Natural killer cell treated with Interleukin-12 subunit alpha and Interleukin-12 subunit beta and Interleukin-15 and Interleukin-18, amount 100 ng/mL, for 72 hours (primary cell): ENCODE results near the gene MSANTD1. TPM values are rescaled to one million over a fixed set of nuclear protein-coding genes. Genes with fewer than 3 reads are reported as not detected.
A peak's percentile ranks its signal among the peaks of the same experiment; 100 is the strongest.

Experiments
- ATAC-seq, 2 donors: fragments of 150-1000 bp; cut with Tn5 transposase in 1 of 2; sonication (Bioruptor Pico), chemical (Tn5 transposase) in 1 of 2; 2 replicates each; pipeline ENCODE4 v1.10.0; 2021
- DNase-seq: peaks from one replicate; pipeline ENCODE4 v3.0.0; 2022; ENCODE audit warnings: low spot score
- H3K27ac Mint-ChIP-seq, 2 donors: 1 replicate in 1 of 2; 2 replicates in 1 of 2; pipeline ENCODE4 v1.8.0; 2022; ENCODE audit warnings: mixed read lengths in 2 of 2, mild to moderate bottlenecking in 1 of 2, moderate library complexity in 1 of 2
- H3K27me3 Mint-ChIP-seq, 2 donors: 1 replicate in 1 of 2; 2 replicates in 1 of 2; pipeline ENCODE4 v1.8.0; 2022; ENCODE audit warnings: mixed read lengths in 2 of 2
- H3K36me3 Mint-ChIP-seq: one replicate; pipeline ENCODE4 v1.8.0; 2022; ENCODE audit warnings: mixed read lengths
- H3K4me1 Mint-ChIP-seq, 2 donors: 1 replicate in 1 of 2; 2 replicates in 1 of 2; pipeline ENCODE4 v1.8.0; 2022; ENCODE audit warnings: low read depth in 2 of 2, mixed read lengths in 2 of 2, mild to moderate bottlenecking in 1 of 2
- H3K4me3 Mint-ChIP-seq: one replicate; pipeline ENCODE4 v1.8.0; 2022; ENCODE audit warnings: mixed read lengths
- H3K9me3 Mint-ChIP-seq: 2 replicates; pipeline ENCODE4 v1.8.0; 2022; ENCODE audit warnings: mixed read lengths
- total RNA-seq, 2 donors: library from RNA; stranded (reverse); gene quantifications; one replicate each; pipeline ENCODE4 v1.2.3, GENCODE V29; 2022

Gene MSANTD1
- total RNA-seq, 2 donors from 2014 or later = 1.8 to 2.0 TPM

GRCh38 chr4:3285558-3286334 is 36.8 kb downstream of the MSANTD1 start:
- DNase-seq = no peak
- H3K27ac Mint-ChIP-seq = no peak overlapping the region
- ATAC-seq = peak in 1 of 2 donors; percentile 22
- no peaks in the 10 kb centered on the region for H3K9me3 Mint-ChIP-seq
- no peak overlapping the region for H3K4me3 Mint-ChIP-seq
- H3K36me3 Mint-ChIP-seq = no peaks in the 10 kb centered on the region
- H3K27me3 Mint-ChIP-seq = peaks cover 0 to 7% of the 10 kb centered on the region in 2 donors
- H3K4me1 Mint-ChIP-seq = no peaks in the 10 kb centered on the region

DNA sequence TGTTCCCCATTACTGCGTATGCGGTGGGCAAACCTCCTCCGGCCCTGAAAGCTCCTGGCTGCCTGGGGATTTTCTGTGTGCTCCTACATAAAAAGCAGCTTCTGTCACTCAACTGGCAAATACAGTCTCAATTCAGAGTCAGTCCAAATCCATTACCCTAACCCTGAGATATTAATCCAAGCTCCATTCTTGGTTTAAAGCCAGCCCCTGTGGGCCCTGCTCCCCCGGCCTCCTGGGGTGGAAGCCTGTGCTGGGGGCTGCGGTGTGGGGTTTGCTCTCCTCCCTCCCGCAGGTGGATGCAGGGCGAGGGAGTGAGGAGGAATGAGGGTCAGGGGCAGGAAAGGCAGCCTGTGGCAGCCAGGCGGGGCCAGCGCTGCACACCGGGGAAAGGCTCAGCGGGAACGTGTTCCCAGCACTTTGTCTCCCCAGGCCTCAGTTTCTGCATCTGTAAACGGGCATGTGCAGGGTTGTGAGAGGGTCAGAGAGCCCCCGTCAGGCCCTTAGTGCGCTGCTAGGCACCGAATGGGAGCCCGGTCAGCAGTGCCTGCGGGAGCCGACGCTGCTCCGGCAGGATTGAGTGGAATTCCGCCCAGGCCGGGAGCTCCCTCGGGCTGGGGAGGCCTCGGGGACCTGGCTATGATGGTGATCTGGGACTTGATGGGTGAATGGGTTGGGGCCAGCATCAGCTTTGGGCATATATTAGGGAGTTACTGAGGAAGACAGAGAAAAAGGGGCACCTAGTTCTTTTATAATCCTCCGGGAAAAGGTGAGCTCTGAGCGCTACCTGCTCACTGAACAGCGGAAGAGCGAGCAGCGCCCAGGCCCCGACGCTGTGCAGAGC is 37.6 kb downstream of the MSANTD1 start:
- Mint-ChIP-seq H3K27me3 (peaks cover 0 to 9% of the 10 kb centered on the region in 2 donors), H3K27ac (no peak overlapping the region), H3K36me3 (no peaks in the 10 kb centered on the region), H3K4me1 (peaks cover under 1 to 1% of the 10 kb centered on the region in 2 donors), H3K4me3 (no peak overlapping the region), H3K9me3 (no peaks in the 10 kb centered on the region)
- ATAC-seq (no peak), DNase-seq (no peak)

GRCh38 chr4:3287271-3287971 is 38.5 kb downstream of the MSANTD1 start:
- ATAC-seq = no peak
- H3K27me3 Mint-ChIP-seq = peaks cover 0 to 11% of the 10 kb centered on the region in 2 donors
- no peak overlapping the region for H3K4me3 Mint-ChIP-seq

DNA sequence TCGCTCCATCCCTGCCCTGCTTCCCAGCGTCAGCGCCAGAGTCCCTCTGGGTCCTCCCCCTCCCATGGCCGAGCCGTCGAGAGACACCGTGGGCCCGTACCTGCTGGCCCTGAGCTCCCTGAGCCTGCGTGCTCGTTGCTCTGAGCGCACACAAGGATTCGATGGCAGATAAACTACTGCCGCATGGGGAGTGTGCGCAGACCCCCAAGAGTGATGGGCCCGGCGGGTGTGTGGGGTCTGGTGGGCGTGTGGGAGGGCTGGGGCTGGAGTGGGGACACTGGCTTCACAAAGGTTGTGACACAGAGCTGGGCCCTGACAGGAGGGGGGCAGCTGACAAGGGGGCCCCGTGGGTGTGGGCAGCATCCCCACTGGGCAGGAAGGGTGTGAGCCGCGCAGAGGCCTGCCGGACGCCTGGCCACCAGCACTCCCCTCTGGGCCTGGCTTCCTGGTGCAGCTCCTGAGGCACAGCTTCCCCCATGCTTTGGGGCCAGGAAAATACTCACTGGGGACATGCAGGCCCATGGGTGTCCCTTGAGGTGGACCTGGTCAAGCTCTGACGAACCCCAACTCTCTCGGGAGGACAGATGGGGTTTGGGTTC is 39.1 kb downstream of the MSANTD1 start:
- DNase-seq (no peak), ATAC-seq (no peak)
- Mint-ChIP-seq H3K36me3 (no peaks in the 10 kb centered on the region), H3K4me3 (no peak overlapping the region), H3K4me1 (peaks cover 6 to 7% of the 10 kb centered on the region in 2 donors), H3K27me3 (peaks cover 0 to 11% of the 10 kb centered on the region in 2 donors), H3K27ac (no peak overlapping the region), H3K9me3 (no peaks in the 10 kb centered on the region)

More at GRCh38 chr4:3287271-3287971, 38.5 kb downstream of the MSANTD1 start:
- Mint-ChIP-seq H3K27ac (no peak overlapping the region), H3K4me1 (peaks cover 6 to 7% of the 10 kb centered on the region in 2 donors), H3K36me3 (no peaks in the 10 kb centered on the region), H3K9me3 (no peaks in the 10 kb centered on the region)
- DNase-seq = no peak

DNA sequence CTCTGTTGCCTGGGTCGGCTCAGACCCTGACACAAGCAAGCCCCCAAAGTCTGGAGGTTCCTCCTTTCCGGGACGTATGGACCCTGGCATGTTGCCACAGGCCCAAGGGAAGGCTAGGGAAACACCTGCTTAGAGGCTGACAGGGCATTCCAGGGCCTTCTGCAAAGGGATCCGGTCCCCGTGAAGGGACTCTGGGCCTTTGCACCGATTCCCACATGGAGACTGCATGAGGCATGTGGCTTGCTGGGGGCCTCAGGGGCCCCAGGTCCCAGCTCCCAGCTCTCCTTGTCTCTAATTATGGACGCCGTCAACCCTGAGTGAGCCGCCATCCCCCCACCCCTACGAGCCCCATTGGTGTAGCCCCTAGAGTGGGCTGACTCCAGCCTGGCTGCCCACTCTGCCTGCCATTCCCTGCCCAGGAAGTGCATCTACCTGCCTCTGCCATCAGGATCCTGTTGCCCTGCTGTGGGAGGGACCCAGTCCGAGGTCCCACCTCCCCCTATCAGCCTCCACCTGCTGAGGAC is 39.7 kb downstream of the MSANTD1 start:
- no peak overlapping the region for H3K4me3 Mint-ChIP-seq
- peaks cover 9 to 10% of the 10 kb centered on the region in 2 donors for H3K4me1 Mint-ChIP-seq
- no peak for ATAC-seq
- no peak for DNase-seq
- H3K27ac Mint-ChIP-seq = no peak overlapping the region
- peaks cover 0 to 11% of the 10 kb centered on the region in 2 donors for H3K27me3 Mint-ChIP-seq
- H3K36me3 Mint-ChIP-seq = no peaks in the 10 kb centered on the region
- H3K9me3 Mint-ChIP-seq = no peaks in the 10 kb centered on the region

- Mint-ChIP-seq H3K27ac (no peak overlapping the region), H3K4me1 (peaks cover 13 to 14% of the 10 kb centered on the region in 2 donors), H3K36me3 (no peaks in the 10 kb centered on the region), H3K27me3 (peaks cover 0 to 11% of the 10 kb centered on the region in 2 donors), H3K4me3 (no peak overlapping the region), H3K9me3 (no peaks in the 10 kb centered on the region)
- DNase-seq = no peak
- no peak for ATAC-seq
Observed at GRCh38 chr4:3290476-3290875, 41.5 kb downstream of the MSANTD1 start.

DNA sequence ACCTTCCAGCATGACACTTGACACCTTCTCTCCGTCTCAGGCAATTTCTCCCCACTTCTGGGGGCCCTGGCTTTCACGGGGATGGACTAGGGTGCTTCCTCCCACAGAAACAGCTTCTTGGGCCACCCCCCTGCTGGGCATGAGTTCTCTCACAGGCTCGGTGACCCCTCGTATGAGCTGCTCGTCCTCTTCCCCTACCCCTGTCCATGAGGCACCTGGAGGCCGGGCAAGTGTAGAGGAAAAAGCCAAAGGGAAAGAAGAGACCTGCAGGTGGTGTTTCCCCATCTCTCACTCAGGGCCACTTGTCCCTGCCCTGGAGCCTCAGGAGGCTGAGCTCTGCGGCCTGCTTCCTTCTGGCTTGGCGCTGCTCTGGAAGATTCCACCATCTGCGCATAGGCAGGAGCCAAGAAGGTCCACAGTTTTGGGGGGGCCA is 41.9 kb downstream of the MSANTD1 start:
- Mint-ChIP-seq H3K9me3 (no peaks in the 10 kb centered on the region), H3K27ac (no peak overlapping the region), H3K4me1 (peaks cover 13 to 14% of the 10 kb centered on the region in 2 donors), H3K36me3 (no peaks in the 10 kb centered on the region), H3K27me3 (peaks cover 0 to 11% of the 10 kb centered on the region in 2 donors), H3K4me3 (no peak overlapping the region)
- DNase-seq (no peak), ATAC-seq (no peak)

DNA sequence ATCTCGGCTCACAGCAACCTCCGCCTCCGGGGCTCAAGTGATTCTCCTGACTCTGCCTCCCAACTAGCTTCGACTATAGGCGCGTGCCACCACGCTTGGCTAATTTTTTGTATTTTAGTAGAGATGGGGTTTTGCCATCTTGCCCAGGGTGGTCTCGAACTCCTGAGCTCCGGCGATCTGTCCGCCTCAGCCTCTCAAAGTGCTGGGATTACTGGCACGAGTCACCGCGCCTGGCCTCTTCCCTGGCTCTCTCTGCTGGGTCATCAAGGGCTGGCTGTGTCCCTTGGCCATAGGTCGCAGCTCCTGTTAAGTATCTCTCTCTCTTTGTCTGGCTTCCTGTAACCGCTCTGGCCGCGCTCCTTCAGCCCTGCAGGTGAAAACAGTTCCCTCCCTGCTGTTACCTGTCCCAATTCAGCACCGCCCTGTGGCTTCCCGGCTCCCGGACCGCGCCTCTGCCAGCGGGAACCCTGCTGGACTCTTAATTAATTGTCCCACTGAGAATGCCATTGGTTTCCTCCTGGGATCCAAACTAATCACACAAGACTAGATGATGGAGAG is 42.5 kb downstream of the MSANTD1 start:
- H3K4me3 Mint-ChIP-seq = peak overlapping the region; percentile 95
- no peak for DNase-seq
- peak overlapping the region; percentile 22 to 58 for H3K27ac Mint-ChIP-seq
- H3K36me3 Mint-ChIP-seq = no peaks in the 10 kb centered on the region
- no peaks in the 10 kb centered on the region for H3K9me3 Mint-ChIP-seq
- peaks cover 13 to 14% of the 10 kb centered on the region in 2 donors for H3K4me1 Mint-ChIP-seq
- H3K27me3 Mint-ChIP-seq = peaks cover 0 to 11% of the 10 kb centered on the region in 2 donors
- no peak for ATAC-seq

GRCh38 chr4:3291969-3292570 is 43.1 kb downstream of the MSANTD1 start:
- ATAC-seq = peak; percentile 48 to 55
- Mint-ChIP-seq H3K27ac (peak overlapping the region; percentile 22 to 58), H3K4me3 (peak overlapping the region; percentile 95), H3K4me1 (peaks cover 13 to 14% of the 10 kb centered on the region in 2 donors), H3K9me3 (no peaks in the 10 kb centered on the region), H3K36me3 (no peaks in the 10 kb centered on the region), H3K27me3 (peaks cover 0 to 7% of the 10 kb centered on the region in 2 donors)
- no peak for DNase-seq

DNA sequence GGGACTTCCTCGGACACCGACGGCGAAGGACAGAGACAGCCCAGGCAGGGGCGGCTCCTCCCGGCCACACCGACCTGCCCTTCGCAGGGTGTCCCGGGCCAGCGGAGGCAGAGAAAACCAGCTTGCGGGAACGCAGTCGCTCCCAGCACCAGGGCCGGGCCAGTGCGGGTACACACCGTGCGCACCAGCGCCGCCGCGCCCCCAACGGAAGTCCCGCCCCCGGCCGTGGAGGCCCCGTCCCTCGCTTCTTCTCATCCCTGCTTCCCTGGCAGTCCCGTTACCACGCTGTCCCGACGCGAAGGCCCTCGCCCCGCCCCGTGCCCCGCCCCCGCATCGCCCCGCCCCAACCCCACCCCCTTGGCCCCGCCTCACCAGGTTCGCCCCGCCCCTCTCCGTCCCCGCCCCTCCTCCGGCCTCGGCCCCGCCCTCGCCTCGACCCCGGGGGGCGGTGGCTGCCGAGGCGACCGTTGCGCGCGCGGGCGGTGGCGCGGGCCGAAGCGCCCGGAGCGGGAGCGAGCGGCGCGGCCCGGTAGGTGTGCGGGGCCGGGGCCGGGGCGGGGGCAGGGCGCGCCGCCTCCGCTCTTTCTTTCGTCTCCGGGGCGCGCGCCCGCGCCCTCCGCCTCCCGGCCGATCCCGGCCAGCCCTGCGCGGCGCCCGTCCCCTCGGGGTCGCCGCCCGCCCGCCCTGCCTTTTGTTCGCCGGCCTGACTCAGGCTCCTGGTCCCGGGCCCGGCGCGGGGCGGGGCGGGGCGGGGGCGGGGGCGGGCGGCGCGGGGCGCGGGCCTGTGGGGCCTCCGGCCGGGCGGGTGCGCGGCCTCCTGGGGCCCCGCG is 43.8 kb downstream of the MSANTD1 start, which contains the start of gene RGS12:
TSS of gene RGS12 (plus strand) at position 451 of the 830 bp plus-strand sequence. CDS start 23,150 bp downstream, outside the sequence.
- Mint-ChIP-seq H3K27me3 (peaks cover 0 to 7% of the 10 kb centered on the region in 2 donors), H3K4me3 (peak within 1 kb of the TSS; percentile 95), H3K36me3 (no peaks in the 10 kb centered on the region), H3K9me3 (no peaks in the 10 kb centered on the region), H3K27ac (peak within 1 kb of the TSS; percentile 22 to 58), H3K4me1 (peaks cover 13 to 14% of the 10 kb centered on the region in 2 donors)
- peak; percentile 91 for DNase-seq
- ATAC-seq = peak; percentile 93 to 95

GRCh38 chr4:3293401-3294391 is 44.7 kb downstream of the MSANTD1 start:
- peak overlapping the region; percentile 64 for H3K4me3 Mint-ChIP-seq
- ATAC-seq = no peak
- no peaks in the 10 kb centered on the region for H3K36me3 Mint-ChIP-seq
- no peak for DNase-seq
- H3K9me3 Mint-ChIP-seq = no peaks in the 10 kb centered on the region
- H3K4me1 Mint-ChIP-seq = peaks cover 13 to 14% of the 10 kb centered on the region in 2 donors
- peaks cover 0 to 7% of the 10 kb centered on the region in 2 donors for H3K27me3 Mint-ChIP-seq
- no peak overlapping the region for H3K27ac Mint-ChIP-seq
